Anterior cingulate cortex (tissue), 58 donors: ENCODE results near the gene GPR146.
"Not testable (repeated sequence)": the region's sequence is repeated elsewhere in the genome, so short reads cannot be mapped to it uniquely, and the experiment has no call there.

Experiments used
- DNase-seq, 58 donors: peaks; one replicate each; lab custom pipeline; 2025; lab: John Stamatoyannopoulos, UW

GPR146 gene

GRCh38 chr7:1024876-1025742 lies 19.2 kb upstream of the GPR146 start:
- DNase-seq = no peak

GRCh38 chr7:1025743-1026581 lies 18.4 kb upstream of the GPR146 start:
- DNase-seq = no peak

DNA sequence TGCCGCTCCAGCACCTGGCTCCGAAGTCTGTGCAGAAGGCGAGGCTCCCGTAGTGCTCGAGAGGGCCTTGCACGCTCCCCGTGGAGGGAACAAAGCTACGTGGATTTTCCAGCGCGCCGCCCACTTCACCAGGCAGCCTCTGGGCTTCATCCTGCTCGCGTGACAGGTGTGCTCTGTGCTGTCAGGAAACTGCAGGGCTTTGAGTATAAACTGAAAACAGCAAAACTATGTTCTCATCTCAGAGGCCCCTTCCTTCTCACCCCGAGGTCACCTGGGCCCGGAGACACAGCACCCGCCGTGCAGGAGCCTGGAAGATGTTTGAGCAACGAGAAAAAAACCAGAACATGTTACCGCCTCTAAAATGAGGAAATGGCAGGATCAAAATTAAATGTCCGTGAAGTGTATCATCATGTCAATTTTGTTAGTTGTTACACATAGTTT lies 17.6 kb upstream of the GPR146 start:
- DNase-seq = peak in 1 of 58 donors; percentile 27

DNA sequence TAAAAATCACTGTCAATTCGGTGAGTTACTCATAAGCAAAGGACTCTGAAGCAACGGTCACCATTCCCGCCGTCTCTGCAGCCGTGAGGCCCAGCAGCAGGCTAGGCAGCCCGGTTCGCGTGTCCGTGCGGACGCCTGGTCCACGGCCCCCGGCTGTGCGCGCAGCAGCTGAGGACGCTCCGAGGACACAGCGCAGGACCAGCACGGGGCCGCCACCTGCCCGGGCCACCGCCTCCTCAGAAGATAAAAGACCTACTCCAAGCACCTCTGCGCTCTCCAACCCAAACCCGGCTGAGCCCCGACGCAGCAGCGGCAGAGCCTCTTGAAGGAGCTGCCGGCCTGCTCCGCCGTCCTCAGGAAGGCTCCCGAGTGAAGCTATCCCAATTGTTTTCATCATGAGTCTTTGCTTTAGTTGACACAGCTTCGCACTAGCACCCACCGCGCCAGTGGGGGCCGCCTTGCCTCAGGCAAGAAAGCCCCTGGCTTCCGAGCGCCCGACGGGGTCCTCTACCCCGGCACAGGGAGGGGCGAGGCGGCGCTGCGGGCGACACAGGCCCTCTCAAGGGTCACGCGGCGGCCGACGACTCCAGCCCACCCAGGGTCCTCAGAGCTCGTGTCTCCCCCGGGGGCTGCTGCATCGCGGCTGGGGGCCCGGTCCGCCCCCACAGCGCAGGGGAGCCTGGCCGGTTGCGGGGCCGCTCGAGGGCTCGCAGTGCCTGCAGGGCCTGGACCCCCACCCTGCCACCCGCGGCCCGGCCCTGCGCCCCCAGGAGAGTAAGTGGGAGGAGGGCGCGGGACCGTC lies 16.9 kb upstream of the GPR146 start:
- DNase-seq = peak in 20 of 58 donors; percentile 15 to 66 (median 36)

DNA sequence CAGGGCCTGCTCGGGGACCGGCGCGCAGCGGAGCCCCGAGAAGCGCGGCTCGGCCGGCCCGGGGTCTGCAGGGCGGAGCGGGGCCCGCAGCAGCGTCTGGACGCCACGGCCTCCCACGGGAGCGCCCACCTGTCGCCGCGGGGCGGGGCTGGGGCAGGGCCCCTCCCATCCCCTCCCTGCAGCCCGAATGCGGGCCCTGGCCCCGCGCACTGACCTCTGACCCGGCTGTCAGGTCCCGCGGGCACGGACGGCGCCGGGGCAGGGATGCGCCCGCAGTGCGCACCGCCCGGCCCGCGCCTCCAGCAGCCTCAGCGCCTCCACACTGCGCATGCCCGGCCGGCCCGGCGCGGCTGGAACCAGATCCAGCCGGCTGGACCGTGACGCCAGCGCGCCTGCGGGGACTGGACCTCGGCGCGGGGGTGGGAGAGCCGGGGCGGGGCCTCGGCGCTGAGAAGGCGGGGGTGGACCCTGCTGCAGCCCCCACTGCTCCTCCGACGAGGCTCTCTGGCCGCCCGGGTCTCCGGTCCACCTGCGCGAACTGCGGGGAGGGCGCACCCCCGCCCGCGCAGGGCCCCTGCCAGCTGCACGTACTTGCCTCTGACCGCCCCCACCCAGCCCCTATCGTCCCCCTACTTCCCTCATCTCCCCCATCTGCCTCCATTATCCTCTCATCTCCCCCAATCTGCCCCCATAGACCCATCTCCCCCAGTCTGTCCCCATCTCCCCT lies 16.1 kb upstream of the GPR146 start:
- DNase-seq = peak in 56 of 58 donors; percentile 38 to 92 (median 84)

GRCh38 chr7:1028775-1029636 lies 15.3 kb upstream of the GPR146 start:
- peak in 53 of 58 donors; percentile 11 to 83 (median 68) for DNase-seq

- DNase-seq = peak in 13 of 58 donors; percentile 11 to 64 (median 32)
These were observed 14.5 kb upstream of the GPR146 start for GRCh38 chr7:1029637-1030443.

DNA sequence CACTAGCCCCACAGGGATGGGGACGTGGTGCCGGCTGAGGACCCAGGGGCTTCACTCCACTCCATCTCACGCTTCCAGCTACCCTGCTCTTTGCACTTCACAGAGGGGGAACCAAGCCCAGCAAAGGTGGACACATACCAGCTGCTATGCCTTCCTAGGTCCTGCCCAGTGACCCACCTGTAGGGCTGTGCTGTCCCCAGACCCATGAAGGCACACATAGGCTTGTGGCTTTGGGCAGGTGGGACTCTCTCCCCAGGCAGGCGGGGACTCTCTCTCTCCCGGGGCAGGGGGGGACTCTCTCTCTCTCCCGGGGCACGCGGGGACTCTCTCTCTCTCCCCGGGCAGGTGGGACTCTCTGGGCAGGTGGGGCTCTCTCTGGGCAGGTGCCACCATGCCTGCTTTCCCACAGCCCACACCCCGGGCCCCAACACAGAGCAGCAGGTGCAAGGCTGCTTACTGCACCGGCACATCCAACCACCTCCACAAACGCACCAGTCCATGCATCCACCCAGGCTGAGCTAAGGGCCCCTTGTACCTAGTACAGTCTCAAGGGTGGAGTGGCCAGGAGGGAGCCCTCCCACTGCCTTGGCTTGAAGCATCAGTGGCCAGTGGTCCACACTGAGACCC lies 13.8 kb upstream of the GPR146 start:
- DNase-seq = no peak

- no peak for DNase-seq
These were observed 12.5 kb upstream of the GPR146 start for GRCh38 chr7:1031716-1032455.

DNA sequence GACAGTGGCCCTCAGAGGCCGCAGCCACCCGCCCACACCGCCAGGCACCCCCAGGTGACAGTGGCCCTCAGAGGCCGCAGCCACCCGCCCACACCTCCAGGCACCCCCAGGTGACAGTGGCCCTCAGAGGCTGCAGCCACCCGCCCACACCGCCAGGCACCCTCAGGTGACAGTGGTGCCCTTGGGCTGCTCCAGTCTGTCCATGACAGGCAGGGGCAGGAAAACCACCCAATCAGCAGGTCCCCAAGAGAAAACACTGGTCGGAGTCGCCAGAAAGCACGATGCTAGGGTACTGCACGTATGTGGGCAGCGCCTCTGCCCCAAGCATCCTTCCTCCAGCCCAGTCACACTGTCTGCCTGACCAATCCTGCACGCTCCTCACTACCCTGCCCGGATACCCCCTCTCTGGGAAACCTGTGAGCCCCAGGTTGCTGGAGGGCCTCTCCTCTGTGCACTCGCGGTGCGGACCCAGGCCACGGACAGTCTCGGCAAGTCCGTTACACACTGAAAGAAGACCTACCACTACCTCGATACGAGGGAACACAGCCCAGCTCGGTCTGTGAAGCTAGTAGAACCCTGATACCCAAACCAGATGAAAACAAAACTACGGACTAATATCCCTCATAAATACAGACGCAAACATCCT lies 11.7 kb upstream of the GPR146 start:
- no peak for DNase-seq

DNA sequence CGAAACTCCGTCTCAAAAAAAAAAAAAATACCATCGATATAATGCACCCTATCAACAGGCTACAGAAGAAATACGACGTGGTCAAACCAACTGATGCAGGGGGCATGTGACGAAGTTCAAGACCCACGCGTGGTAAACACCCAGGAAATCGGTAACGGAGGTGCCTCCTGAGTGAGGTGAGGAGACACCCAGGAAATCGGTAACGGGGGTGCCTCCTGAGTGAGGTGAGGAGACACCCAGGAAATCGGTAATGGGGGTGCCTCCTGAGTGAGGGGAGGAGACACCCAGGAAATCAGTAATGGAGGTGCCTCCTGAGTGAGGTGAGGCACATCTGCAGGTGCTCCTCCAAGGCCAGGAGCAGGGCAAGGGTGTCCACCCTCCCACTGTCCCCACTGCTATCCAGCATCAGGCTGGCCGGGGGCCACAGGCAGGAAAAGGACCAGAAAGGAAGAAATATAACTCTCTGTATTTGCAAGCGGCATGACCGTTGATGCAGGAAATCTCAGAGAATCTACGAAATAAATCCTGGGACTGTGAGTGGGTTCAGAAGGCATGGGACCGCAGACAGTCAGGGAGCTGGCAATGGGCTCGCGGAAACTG lies 10.7 kb upstream of the GPR146 start:
- no peak for DNase-seq

GRCh38 chr7:1034769-1035168 lies 9.6 kb upstream of the GPR146 start:
- DNase-seq = not testable (repeated sequence)

- not testable (repeated sequence) for DNase-seq
These were observed 8.0 kb upstream of the GPR146 start for GRCh38 chr7:1036164-1036928.

DNA sequence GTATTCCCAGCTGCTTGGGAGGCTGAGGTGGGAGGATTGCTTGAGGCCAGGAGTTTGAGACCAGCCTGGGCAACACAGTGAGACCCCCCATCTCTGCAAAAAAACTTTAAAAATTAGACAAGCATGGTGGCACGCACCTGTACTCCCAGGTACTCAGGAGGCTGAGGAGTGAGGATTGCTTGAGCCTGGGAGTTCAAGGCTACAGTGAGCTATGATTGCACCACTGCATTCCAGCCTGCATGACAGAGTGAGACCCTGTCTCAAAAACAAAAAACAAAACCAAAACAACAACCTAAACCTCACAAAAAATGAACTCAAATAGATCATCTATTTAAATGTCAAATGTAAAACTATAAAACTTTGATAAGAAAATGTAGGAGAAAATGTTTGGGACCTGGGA lies 4.1 kb upstream of the GPR146 start:
- not testable (repeated sequence) for DNase-seq

GRCh38 chr7:1040790-1041189 lies 3.6 kb upstream of the GPR146 start:
- DNase-seq = peak in 20 of 58 donors; percentile 10 to 72 (median 29)
